Activated CD4-positive, alpha-beta T cell treated with anti-CD3 and anti-CD28 coated beads for 24 hours (primary cell): Measurements from ENCODE around the gene PDRG1.
"Not testable (repeated sequence)": the region's sequence is repeated elsewhere in the genome, so short reads cannot be mapped to it uniquely, and the experiment has no call there.

ENCODE experiments used
- DNase-seq, 2 donors: peaks; one replicate each; pipeline ENCODE4 v3.0.0-alpha.2; 2020; ENCODE audit warnings: low read depth in 2 of 2

The PDRG1 gene

GRCh38 chr20:31926493-31926892 is 25.4 kb downstream of the PDRG1 start:
- DNase-seq, result no peak

- no peak for DNase-seq
Measured at GRCh38 chr20:31925631-31926030, 26.2 kb downstream of the PDRG1 start.

- no peak for DNase-seq
Measured at GRCh38 chr20:31924561-31924960, 27.3 kb downstream of the PDRG1 start.

DNA sequence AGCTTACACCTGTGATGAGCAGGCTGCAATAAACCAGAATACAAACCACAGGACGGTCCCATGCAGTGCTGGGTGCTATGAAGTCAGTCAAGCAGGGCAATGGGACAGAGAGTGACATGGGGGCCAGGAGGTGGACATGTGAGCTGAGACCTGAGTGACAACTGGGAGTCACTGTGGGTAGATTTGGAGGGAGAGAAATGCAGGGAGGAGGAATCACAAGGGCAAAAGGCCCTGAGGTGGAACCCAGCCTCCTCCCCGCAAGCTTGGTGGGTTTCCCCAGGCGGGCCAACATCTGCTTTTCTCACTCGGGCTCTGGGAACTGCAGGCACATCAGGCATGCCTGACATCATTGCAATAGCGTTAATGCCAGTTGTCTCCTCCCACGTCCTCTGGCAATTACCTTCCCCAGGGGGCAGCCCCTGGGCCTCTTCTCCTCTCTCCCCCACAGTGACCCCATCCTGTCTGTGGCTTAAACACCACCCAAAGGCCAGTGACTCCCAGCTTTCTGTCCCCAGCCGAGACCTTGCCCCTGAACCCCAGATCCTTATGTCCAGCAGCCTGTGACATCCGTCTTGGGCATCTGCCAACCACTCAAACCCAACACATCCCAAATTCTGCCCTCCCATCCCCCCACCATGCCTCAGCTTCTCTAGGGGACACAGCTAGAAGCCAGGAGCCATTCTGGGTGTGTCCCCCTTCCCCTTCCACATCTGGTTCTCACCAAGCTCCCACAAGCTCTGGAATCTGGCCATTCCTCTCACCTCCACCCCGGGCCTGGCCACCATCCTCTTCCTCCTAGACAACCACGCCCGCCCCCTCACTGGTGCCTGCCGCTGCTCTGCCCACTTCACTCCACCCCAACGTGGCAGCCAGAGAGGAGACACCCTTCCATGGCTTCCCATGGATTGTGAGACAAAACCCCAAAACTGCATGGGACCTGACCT is 28.2 kb downstream of the PDRG1 start:
- no peak for DNase-seq

- no peak for DNase-seq
Measured at GRCh38 chr20:31922588-31922987, 29.3 kb downstream of the PDRG1 start.

GRCh38 chr20:31922181-31922580 is 29.7 kb downstream of the PDRG1 start:
- no peak for DNase-seq

- not testable (repeated sequence) for DNase-seq
Measured at GRCh38 chr20:31921480-31921879, 30.4 kb downstream of the PDRG1 start.

- no peak for DNase-seq
Measured at GRCh38 chr20:31920275-31920855, 31.5 kb downstream of the PDRG1 start.

- no peak for DNase-seq
Measured at GRCh38 chr20:31919410-31920155, 32.3 kb downstream of the PDRG1 start.

GRCh38 chr20:31918466-31919105 is 33.3 kb downstream of the PDRG1 start:
- DNase-seq, result no peak

DNA sequence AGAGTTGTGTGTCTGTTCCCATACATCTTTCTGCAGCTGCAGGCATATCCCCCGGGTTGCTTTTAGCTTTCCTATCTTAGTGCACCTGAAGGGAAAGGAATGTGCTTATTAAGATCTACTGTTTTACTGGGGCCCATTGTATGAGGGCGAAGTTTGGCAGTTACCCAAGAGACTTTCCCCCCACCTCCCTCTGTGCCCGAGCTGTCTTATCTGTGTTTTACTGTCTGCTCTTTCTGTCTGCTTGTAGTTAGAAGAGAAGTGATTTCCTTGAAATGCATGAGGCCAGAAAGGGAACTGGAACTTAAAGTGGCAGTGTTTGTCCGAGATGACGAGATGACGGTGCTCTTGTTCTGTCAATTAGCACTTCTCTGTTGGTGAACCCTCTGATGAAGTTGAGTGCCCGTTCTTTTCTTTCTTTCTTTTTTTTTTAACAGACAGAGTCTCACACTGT is 33.9 kb downstream of the PDRG1 start:
- DNase-seq, result not testable (repeated sequence)

GRCh38 chr20:31916708-31917107 is 35.1 kb downstream of the PDRG1 start:
- DNase-seq, result no peak

DNA sequence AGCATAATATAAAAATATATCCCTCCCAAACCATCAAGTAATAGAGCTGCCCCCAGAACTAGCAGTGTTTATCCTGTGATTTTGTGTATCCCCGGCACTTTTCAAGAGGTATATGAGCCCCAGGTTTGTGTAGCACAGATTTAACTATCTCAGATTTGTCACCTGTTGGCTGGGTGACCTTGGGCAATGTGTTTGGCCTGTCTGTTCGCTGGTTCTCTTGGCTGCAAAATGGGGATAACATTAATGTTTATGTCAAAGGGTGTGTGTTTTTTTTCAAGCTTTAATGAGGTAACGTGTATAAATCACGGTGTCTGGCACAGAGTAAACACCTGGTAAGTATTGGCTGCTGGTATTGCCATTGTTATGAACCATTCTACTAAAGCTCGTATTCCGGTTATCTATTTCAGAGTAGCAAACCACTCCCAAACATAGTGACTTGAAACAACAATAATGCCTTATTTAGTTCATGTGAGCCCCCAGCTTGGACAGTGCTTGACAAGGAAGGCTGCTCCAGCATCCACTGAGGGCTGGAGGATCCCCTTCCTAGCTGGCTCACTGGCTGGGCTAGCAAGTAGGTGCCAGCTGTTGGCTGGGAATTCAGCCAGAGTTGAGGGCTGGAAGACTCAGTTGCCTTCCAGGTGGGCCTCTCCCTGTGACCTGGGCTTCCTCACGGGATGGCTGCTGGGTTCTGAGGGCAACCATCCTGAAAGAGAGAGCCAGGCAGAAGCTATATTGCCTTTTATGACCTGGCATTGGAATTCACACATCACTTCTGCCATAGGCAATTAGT is 36.2 kb downstream of the PDRG1 start:
- no peak for DNase-seq

- DNase-seq, result no peak
Measured at GRCh38 chr20:31914170-31914569, 37.7 kb downstream of the PDRG1 start.

GRCh38 chr20:31913431-31914157 is 38.3 kb downstream of the PDRG1 start:
- DNase-seq, result no peak

DNA sequence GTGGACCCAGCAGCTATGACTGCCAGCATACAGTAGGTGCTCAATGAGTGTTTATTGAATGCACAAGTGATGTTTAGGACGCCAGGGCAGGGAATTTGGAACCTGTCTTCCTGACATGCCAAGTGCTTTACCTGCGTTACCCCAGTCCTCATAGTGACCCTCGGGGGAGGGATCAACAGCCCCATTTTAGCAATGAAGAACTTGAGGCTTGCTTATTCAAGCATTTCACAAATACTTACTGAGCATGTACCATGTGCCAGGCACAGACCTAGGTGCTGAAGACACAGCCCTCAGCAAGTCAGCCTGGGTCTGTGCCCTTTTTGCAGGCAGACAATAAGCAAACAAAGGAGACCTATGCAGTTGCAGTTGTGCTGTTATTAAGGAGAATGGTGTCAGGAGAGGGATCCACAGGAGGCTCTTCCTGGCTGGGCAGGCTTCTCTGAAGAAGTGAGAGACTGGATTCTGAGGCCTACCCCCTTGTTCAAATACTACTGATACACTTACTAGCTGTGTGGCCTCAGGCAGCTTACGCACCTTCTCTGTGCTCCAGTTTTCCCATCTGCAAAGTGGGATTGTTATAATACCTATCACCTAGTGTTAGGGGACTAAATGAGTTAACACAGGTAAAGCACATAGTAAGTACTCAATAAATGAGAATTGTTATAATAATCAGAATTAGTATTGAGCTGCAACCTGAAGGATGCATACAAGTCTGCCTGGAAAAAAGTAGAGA is 41.6 kb downstream of the PDRG1 start:
- no peak for DNase-seq

DNA sequence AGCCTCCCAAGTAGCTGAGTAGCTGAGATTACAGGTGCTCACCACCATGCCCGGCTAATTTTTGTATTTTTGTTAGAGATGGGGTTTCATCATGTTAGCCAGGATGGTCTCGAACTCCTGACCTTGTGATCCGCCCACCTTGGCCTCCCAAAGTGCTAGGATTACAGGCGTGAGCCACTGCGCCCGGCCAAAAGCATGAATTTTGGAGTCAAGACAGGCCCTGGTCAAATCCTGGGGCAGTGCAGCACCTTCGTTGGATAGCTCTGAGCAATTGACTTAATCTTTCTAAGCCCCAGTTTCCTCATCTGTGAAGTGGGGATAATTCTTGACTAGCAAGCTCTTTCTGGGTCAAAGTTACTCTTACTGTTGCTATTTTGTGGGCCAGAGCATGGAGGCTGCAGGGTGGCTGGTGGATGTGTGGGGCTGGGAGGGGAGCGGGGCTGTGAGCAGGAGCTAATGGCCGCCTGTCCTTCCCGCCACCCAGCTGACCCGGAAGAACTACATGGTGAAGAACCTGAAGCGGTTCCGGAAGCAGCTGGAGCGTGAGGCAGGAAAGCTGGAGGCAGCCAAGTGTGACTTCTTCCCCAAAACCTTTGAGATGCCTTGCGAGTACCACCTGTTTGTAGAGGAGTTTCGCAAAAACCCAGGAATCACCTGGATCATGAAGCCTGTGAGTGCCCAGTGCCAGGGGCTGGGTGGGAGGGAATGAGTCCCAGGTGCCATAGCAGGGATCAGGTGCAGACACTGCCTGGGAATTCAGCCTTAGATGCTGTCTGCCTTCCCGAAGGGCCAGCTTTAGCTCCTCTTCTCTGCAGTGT is 42.4 kb downstream of the PDRG1 start:
- no peak for DNase-seq

DNA sequence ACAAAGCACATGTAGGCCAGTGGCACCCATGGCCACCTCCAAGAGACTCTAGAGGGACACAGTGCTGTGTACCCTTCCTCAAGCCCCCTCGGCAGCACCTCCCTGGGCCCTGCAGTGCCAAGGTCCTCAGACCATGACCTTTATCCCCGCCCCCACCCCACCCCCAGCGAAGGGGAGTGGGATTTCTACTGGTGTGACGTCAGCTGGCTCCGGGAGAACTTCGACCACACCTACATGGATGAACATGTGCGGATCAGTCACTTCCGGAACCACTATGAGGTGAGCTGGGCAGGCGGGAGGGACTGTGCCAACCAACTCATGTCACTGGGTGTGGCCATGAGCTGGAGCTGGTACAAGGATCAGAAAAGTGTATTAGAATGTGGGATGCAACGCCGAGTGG is 43.4 kb downstream of the PDRG1 start:
- DNase-seq, result no peak

DNA sequence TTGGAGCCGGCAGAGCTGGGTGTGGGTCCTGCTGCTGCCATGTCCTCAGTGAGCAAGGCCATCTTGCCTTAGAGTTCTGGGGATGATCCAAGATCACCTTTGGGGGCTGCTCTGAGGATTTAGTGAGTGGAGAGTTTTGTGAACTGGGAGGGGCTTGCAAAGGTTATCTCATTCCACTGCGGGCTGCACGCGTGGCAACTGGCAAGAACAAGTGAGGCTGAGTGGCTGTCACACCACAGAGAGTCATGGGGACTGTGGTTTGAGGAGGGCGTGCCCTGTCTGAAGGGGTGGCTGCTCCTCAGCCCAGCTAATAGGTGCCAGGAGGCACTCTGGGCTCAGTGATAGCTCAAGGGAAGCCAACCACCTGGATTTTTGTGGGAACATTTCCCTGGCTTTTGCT is 43.8 kb downstream of the PDRG1 start:
- no peak for DNase-seq
